22Rv1 (cell line): ENCODE results near the gene IL13.

Experiments
- CTCF ChIP-seq: fragments of 450-650 bp; IDR thresholded peaks from 2 replicates; pipeline ENCODE4 v1.5.1; 2017; ENCODE audit warnings: mild to moderate bottlenecking
- ZFX ChIP-seq: fragments of 450-650 bp; IDR thresholded peaks from 2 replicates; pipeline ENCODE4 v1.6.1; 2017; ENCODE audit warnings: antibody characterized with exemption, borderline replicate concordance

DNA sequence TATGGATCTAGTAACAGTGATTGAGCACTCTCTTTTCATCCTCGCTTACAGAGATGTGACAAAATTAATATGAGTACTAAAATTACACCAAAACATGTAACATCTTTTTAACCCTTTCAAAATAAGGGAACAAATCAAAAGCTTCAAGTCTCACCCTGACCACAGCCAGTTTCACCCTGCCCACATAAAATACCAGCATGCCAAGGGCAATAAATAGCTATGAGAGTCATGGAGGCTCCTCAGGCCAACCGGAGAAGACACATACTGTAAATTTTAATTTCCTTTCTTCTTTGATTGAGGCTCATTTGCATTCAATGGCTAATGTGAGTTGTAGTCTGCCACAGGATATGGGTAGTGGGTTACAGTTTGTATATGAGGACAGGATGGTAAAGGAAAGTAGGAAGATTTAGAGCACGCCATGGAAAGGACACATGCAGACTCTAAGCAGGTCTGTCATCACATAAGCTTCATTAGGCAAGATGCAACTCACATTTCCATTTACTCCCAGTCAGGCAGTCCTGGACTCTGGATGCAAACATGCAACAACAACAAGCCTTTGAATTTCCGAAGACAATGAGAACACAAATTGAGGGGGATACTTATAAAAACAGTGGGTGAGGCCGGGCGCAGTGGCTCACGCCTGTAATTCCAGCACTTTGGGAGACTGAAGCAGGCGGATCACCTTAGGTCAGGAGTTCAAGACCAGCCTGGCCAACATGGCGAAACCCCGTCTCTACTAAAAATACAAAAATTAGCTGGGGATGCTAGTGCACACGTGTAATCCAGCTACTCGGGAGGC is 27.1 kb downstream of the IL13 start:
- TF ChIP-seq CTCF = no peak
- TF ChIP-seq ZFX = no peak
